ENCODE measurements around the gene SMC1B.

DNA sequence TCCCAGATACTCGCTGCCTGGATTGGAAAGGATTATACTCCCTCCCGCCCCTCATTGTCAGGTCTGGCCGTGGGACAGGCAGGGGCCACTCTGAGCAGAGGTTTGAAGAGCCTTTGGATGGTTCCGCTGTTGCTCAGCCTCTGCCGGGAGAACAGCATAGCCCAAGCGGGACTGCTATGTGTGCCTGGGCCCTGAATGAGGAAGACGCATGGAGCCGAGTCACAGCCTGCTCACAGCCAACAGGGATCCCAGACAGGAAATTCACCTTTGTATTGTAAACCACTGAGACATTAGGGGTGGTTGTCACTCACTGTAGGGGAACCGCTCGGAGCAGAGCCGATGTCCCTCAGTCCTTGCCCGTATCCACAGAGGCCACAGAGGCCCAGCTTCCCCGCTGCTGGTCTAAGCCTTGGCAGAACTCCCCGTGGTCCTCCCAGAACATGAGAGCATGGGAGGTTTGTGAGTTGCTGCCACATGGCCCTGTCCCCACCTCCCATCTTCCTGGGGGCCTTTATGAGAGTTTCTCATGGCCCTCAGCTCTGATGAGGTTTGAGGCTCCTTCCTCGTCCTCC lies 114.4 kb downstream of the SMC1B start:
- TF ChIP-seq, protein P1, sequence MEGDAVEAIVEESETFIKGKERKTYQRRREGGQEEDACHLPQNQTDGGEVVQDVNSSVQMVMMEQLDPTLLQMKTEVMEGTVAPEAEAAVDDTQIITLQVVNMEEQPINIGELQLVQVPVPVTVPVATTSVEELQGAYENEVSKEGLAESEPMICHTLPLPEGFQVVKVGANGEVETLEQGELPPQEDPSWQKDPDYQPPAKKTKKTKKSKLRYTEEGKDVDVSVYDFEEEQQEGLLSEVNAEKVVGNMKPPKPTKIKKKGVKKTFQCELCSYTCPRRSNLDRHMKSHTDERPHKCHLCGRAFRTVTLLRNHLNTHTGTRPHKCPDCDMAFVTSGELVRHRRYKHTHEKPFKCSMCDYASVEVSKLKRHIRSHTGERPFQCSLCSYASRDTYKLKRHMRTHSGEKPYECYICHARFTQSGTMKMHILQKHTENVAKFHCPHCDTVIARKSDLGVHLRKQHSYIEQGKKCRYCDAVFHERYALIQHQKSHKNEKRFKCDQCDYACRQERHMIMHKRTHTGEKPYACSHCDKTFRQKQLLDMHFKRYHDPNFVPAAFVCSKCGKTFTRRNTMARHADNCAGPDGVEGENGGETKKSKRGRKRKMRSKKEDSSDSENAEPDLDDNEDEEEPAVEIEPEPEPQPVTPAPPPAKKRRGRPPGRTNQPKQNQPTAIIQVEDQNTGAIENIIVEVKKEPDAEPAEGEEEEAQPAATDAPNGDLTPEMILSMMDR (conservative IDR thresholded peaks at IDR 0.05) = no peak
- no peak for TF ChIP-seq ZFX (IDR thresholded peaks at IDR 0.05)
